Kidney (tissue), 14 donors: ENCODE data around the gene GSX2. TPM values are rescaled to one million over a fixed set of nuclear protein-coding genes. Genes with fewer than 3 reads are reported as not detected.

Source experiments
- DNase-seq, 5 donors: peaks; one replicate each; pipeline ENCODE4 v3.0.0-alpha.2; 2013 to 2020
- FAIRE-seq: peaks from 2 replicates; lab custom pipeline; 2012; peaks lifted over from hg19 to GRCh38; lab: Jason Lieb, UNC
- H3K27ac ChIP-seq, 2 donors: one replicate each; pipeline ENCODE4 v1.7.0; 2013; ENCODE audit warnings: low read depth in 2 of 2, low read length in 2 of 2, inconsistent platforms in 1 of 2
- H3K27me3 ChIP-seq: one replicate; pipeline ENCODE4 v1.7.1; 2013; ENCODE audit warnings: low read length, inconsistent platforms; ENCODE audit not compliant: control insufficient read depth, insufficient read depth
- H3K36me3 ChIP-seq, 3 donors: one replicate each; pipeline versions ENCODE4 v1.7.0 to v1.7.1; 2013; ENCODE audit warnings: low read length in 3 of 3, control low read depth in 1 of 3, inconsistent platforms in 1 of 3; ENCODE audit not compliant: insufficient read depth in 3 of 3, control insufficient read depth in 2 of 3
- H3K4me1 ChIP-seq, 3 donors: one replicate each; pipeline versions ENCODE4 v1.7.0 to v1.7.1; 2013; ENCODE audit warnings: low read length in 3 of 3, inconsistent platforms in 1 of 3, low read depth in 1 of 3; ENCODE audit not compliant: control insufficient read depth in 2 of 3, insufficient read depth in 2 of 3
- H3K4me3 ChIP-seq, 3 donors: one replicate each; pipeline versions ENCODE4 v1.7.0 to v1.8.1; 2013; ENCODE audit warnings: low read length in 3 of 3, control low read depth in 1 of 3, inconsistent platforms in 1 of 3
- H3K9ac ChIP-seq, 3 donors: one replicate each; pipeline versions ENCODE4 v1.7.0 to v1.7.1; 2013; ENCODE audit warnings: low read length in 3 of 3, control low read depth in 1 of 3, inconsistent platforms in 1 of 3
- H3K9me3 ChIP-seq, 3 donors: one replicate each; pipeline versions ENCODE4 v1.7.0 to v1.7.1; 2013; ENCODE audit warnings: low read length in 3 of 3, control low read depth in 1 of 3, inconsistent platforms in 1 of 3; ENCODE audit not compliant: control insufficient read depth in 2 of 3, insufficient read depth in 1 of 3
- CTCF ChIP-seq: IDR thresholded peaks from 3 replicates; pipeline ENCODE4 v1.5.1; 2012; ENCODE audit warnings: mild to moderate bottlenecking, moderate library complexity, borderline replicate concordance; ENCODE audit not compliant: insufficient read depth; ENCODE audit errors: extremely low read depth
- intact Hi-C: fragments of 100-400 bp; cut with DNase I; formaldehyde crosslinking; loops from one replicate; pipeline ENCODE4 v1.11.1; 2022
- polyA plus RNA-seq: library from polyadenylated mRNA; stranded (reverse); fragments of 350-450 nt; fragmentation: Illumina TruSeq; extraction: RNeasy Lipid Tissue Mini Kit (QIAGEN cat#74804); gene quantifications from one replicate; pipeline ENCODE4 v1.2.3, GENCODE V29; 2014; ENCODE audit warnings: low read depth, low replicate concordance; ENCODE audit not compliant: insufficient read depth
- total RNA-seq: library from RNA; stranded (reverse); fragmentation: NEBNext Ultra II Directional; extraction: Animal tissue kit (Norgen Biotek cat#: 25700); gene quantifications from one replicate; pipeline ENCODE4 v1.2.1, GENCODE V29; 2021
- donor health status: control.
- donor health status: control.
- donor health status: control.
- donor health status: control.
- donor health status: control.
- donor health status: DM: yes; HTN: yes; CAD: no.
- donor health status: Normal renal cell carcinoma (clear cell type).

The GSX2 gene
- total and polyA plus RNA-seq, 2 donors from 2014 or later, result not detected

DNA sequence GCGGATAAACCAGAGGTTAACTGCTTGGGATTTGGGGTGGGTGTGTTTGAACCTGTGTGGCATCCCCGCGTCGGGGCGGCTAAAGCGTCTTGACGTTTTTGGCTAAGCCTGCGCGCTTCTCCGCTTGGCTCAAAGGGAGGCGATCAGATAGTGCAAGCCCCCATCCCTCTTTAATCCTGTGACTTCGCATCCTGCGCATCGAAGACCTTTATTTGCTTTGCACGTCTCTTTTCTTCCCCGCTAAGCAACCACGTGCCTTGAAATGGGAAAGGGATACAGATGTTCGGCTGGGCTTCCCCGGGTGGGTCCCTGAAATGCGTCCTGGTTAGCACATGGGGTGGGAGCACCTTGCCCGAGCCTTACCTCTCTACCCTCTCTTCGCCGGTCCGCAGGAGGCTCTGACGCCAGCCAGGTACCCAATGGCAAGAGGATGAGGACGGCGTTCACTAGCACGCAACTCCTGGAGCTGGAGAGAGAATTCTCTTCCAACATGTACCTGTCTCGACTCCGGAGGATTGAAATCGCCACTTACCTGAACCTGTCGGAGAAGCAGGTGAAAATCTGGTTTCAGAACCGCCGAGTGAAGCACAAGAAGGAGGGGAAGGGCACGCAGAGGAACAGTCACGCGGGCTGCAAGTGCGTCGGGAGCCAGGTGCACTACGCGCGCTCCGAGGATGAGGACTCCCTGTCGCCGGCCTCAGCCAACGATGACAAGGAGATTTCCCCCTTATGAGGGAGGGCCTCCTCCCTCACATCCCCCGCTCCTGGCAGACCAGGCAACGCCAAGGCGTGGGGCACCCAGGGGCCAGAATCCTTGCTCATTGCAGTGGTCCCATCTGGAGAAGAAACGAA lies 1.5 kb downstream of the GSX2 start:
- Histone ChIP-seq H3K36me3 (no peaks in the 10 kb centered on the region), H3K27me3 (peaks cover 79% of the 10 kb centered on the region), H3K9me3 (no peaks in the 10 kb centered on the region), H3K4me1 (peaks cover 0 to 5% (median 4%) of the 10 kb centered on the region in 3 donors), H3K9ac (no peak overlapping the region), H3K4me3 (peak overlapping the region in 1 of 3 donors; percentile 41), H3K27ac (no peak overlapping the region)
- FAIRE-seq (no peak), DNase-seq (peak in 1 of 5 donors; percentile 36)
- intact Hi-C loops, result no loop called here
- no peak for TF ChIP-seq CTCF

- no peak overlapping the region for H3K4me3 ChIP-seq
- no peak for TF ChIP-seq CTCF
- FAIRE-seq (no peak), DNase-seq (peak in 1 of 5 donors; percentile 39)
- no peaks in the 10 kb centered on the region for H3K36me3 ChIP-seq
- no peak overlapping the region for H3K9ac ChIP-seq
- intact Hi-C loops, result no loop called here
- H3K4me1 ChIP-seq, result peaks cover 0 to 5% (median 4%) of the 10 kb centered on the region in 3 donors
- peaks cover 80% of the 10 kb centered on the region for H3K27me3 ChIP-seq
- H3K27ac ChIP-seq, result no peak overlapping the region
- no peaks in the 10 kb centered on the region for H3K9me3 ChIP-seq
Measured at GRCh38 chr4:54102531-54103106, 2.7 kb downstream of the GSX2 start.

DNA sequence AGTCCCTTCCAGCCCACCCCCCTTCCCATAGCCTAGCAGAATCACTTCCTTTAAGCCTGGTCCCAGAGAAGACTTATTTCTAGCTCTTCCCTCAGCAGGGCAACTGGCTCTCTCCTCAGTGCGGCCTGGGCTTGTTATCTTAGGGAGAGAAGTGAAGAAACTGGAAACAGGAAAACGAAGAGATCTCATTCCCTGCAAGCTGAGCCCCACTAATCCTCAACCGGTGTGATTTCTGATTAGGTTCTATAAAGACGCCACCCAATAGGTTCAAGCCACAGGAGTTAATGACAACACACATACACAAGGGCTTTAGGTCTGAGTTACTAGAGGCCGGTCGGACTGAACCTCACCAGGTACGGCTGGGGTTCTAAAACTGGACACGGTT lies 3.2 kb downstream of the GSX2 start:
- DNase-seq (peak in 1 of 5 donors; percentile 46), FAIRE-seq (no peak)
- no peak for TF ChIP-seq CTCF
- Histone ChIP-seq H3K27ac (no peak overlapping the region), H3K36me3 (no peaks in the 10 kb centered on the region), H3K4me3 (peak overlapping the region in 1 of 3 donors; percentile 37), H3K27me3 (peaks cover 80% of the 10 kb centered on the region), H3K4me1 (peaks cover 0 to 5% (median 4%) of the 10 kb centered on the region in 3 donors), H3K9ac (no peak overlapping the region), H3K9me3 (no peaks in the 10 kb centered on the region)
- intact Hi-C loops, result no loop called here
